Measurements from ENCODE around the gene IFT172.

The IFT172 gene

DNA sequence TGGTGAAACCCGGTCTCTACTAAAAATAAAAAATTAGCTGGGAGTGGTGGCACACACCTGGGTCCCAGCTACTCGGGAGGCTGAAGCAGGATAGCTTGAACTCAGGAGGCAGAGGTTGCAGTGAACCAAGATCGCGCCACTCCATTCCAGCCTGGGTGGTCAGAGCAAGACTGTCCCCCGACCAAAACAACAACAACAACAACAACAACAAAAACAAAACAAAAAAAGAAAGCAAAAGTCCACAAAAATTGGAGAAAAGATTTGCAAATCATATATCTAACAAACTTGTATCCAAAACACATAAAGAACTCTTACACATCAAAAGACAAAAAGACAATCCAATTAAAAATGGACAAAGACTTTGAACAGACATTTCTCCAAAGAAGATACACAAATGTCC is 90.6 kb downstream of the IFT172 start:
- no peak overlapping the region for H3K4me3 ChIP-seq (ENCODE audit: control insufficient read depth, low read depth, low read length)
- DNase-seq (ENCODE audit: low read depth) = no peak
- TF ChIP-seq, protein P1, sequence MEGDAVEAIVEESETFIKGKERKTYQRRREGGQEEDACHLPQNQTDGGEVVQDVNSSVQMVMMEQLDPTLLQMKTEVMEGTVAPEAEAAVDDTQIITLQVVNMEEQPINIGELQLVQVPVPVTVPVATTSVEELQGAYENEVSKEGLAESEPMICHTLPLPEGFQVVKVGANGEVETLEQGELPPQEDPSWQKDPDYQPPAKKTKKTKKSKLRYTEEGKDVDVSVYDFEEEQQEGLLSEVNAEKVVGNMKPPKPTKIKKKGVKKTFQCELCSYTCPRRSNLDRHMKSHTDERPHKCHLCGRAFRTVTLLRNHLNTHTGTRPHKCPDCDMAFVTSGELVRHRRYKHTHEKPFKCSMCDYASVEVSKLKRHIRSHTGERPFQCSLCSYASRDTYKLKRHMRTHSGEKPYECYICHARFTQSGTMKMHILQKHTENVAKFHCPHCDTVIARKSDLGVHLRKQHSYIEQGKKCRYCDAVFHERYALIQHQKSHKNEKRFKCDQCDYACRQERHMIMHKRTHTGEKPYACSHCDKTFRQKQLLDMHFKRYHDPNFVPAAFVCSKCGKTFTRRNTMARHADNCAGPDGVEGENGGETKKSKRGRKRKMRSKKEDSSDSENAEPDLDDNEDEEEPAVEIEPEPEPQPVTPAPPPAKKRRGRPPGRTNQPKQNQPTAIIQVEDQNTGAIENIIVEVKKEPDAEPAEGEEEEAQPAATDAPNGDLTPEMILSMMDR (IDR thresholded peaks at IDR 0.05; ENCODE audit: control insufficient read depth, insufficient read depth, low read depth, low read length, missing control alignments) = no peak

Measured in AG09309 (cell line).